Stimulated activated CD4-positive, alpha-beta T cell treated with anti-CD3 and anti-CD28 coated beads, Interleukin-1b, Interleukin-23, amount 100 ng/mL, for 1 hour (primary cell): ENCODE data around the gene KRTAP29-1.
"Not testable (repeated sequence)": the region's sequence is repeated elsewhere in the genome, so short reads cannot be mapped to it uniquely, and the experiment has no call there.

Experiments
- DNase-seq, 2 donors: peaks; one replicate each; pipeline ENCODE4 v3.0.0-alpha.2; 2020; ENCODE audit warnings: low read depth in 2 of 2

KRTAP29-1 gene

GRCh38 chr17:41298458-41299135 is 4.1 kb downstream of the KRTAP29-1 start:
- DNase-seq, result no peak

DNA sequence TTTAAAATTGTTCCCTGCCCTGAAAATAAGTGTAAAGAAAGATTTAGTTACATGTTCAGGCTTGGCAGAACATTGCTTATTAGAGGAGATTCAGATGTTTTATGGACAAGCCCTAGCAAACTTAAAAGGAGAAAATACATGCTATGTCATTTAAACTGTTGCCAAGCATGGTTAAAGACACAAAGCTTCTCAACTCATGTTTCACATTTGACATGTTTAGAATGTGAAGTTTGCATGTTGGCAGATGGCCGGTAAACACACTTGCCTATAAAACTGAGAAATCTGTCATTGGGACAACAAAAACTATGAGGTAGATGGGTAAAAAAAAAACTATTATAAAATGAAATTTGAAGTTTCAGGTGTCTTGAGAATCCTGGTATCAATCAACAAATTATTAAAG is 5.8 kb downstream of the KRTAP29-1 start:
- DNase-seq, result no peak

- DNase-seq, result no peak
Measured at GRCh38 chr17:41294016-41294415, 8.6 kb downstream of the KRTAP29-1 start.

DNA sequence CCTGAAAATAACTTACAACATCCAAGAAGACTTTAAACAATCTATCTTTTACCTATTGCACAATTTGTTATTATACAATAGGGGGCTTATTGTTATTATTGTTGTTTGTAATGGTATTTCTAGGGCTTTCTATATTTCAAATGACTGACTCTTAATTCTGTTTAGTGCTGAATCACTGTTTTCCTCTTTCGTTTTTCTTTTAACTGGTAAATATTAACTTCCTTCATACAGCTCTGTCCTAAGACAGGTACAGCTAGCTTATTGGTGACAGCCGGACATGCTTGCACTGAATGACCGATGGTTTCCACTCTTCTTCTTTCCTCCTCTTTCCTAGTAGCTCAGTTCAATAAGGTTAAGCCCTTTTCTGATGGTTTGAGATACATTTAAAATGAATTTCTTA is 15.6 kb downstream of the KRTAP29-1 start:
- DNase-seq, result no peak

DNA sequence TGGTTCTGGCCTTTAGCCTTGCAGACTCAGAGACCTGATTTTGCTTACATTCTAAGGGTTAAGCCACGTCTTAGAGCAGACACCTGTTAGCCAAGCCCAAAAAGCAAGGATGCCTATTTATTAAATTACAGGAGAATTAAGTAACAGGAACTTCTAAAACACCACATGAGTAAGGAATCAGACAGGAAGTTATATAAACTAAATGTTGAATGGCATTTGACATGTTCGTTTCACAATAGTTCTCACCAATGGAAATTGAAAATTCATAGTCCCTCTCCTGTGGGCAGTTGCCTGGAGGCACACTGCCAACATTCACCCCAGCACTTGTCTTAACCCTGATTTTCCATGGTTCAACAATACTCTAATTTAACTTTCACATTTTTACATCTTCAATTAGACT is 18.1 kb downstream of the KRTAP29-1 start:
- no peak for DNase-seq

- DNase-seq, result no peak
Measured at GRCh38 chr17:41284043-41284442, 18.6 kb downstream of the KRTAP29-1 start.

GRCh38 chr17:41278176-41278955 is 24.3 kb downstream of the KRTAP29-1 start:
- no peak for DNase-seq

- not testable (repeated sequence) for DNase-seq
Measured at GRCh38 chr17:41275648-41276190, 26.9 kb downstream of the KRTAP29-1 start, which contains the start of gene KRTAP9-7. Gene KRTAP9-7 (plus strand): TSS chr17:41275698. CDS start chr17:41275698, 0 bp downstream.

DNA sequence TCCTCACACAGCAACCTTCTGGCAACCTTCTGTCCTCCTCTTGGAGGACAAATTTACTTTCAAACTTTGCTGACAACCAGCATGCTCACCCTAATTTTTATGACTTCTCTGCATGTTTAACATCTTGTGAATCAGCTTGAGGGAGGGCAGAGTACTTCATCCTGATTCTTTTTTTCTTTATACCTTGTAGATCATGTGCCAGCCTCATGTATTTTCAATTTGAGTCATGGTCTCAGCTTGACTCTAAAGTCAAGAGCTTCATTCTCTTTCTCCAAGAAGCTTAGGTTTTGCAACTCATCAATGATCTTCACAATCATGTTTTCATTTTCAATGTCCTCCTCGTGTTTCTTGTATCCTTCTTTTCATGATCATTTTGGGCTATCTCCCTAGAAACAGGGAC is 30.8 kb downstream of the KRTAP29-1 start:
- no peak for DNase-seq

DNA sequence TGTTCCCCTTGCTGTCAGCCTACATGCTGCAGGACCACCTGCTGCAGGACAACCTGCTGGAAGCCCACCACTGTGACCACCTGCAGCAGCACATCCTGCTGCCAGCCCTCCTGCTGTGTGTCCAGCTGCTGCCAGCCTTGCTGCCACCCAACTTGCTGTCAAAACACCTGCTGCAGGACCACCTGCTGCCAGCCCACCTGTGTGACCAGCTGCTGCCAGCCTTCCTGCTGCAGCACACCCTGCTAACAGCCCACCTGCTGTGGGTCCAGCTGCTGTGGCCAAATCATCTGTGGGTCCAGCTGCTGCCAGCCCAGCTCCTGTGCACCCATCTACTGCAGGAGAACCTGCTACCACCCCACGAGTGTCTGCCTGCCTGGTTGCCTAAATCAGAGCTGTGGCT is 31.3 kb downstream of the KRTAP29-1 start:
- DNase-seq, result not testable (repeated sequence)

DNA sequence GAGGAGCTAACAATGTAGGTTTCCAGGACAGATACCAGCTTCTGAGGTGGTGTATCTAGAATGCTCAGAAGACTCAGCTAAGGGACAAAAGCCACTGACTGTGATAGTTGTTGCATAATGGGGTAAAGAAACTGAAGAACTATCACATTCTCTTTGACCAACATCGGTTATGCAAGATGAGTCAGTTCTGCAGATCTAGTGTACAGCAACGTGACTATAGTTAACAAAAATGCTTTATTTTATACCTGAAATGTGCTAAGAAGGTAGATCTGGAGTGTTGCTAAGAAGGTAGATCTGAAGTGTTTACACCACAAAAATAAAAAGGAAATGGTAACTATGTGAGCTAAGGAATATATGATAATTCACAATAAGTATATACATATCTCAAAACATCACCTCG is 34.9 kb downstream of the KRTAP29-1 start:
- no peak for DNase-seq

GRCh38 chr17:41265078-41265477 is 37.6 kb downstream of the KRTAP29-1 start, which contains the start of gene KRTAP9-6:
Gene KRTAP9-6 (plus strand): TSS chr17:41265378. CDS start chr17:41265378, 0 bp downstream.
- no peak for DNase-seq

GRCh38 chr17:41264599-41264998 is 38.1 kb downstream of the KRTAP29-1 start:
- DNase-seq, result no peak

GRCh38 chr17:41263212-41263611 is 39.4 kb downstream of the KRTAP29-1 start:
- no peak for DNase-seq

DNA sequence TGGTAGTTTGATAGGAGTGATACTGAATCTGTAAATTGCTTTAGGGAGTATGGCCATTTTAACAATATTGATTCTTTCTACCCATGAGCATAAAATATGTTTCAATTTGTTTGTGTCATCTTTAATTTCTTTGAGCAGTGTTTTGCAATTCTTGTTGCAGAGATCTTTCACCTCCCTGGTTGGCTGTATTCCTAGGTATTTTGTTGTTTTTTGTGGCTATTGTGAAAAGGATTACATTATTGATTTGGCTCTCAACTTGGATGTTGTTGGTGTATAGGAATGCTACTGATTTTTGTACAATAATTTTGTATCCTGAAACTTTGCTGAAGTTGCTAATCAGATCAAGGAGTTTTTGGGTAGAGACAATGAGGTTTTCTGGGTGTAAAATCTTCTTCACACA is 44.2 kb downstream of the KRTAP29-1 start:
- DNase-seq, result no peak

- DNase-seq, result no peak
Measured at GRCh38 chr17:41256291-41256685, 46.4 kb downstream of the KRTAP29-1 start.

- not testable (repeated sequence) for DNase-seq
Measured at GRCh38 chr17:41255381-41256290, 47.0 kb downstream of the KRTAP29-1 start, which contains the start of gene KRTAP9-9. Gene KRTAP9-9 (plus strand): TSS chr17:41255384.

GRCh38 chr17:41254861-41255260 is 47.8 kb downstream of the KRTAP29-1 start:
- DNase-seq, result no peak
